DMS53 (cell line): Measurements from ENCODE around the gene GNA15.
A peak's percentile ranks its signal among the peaks of the same experiment; 100 is the strongest.

Source experiments
- DNase-seq: peaks from one replicate; lab custom pipeline; 2025; lab: John Stamatoyannopoulos, UW

Gene GNA15

GRCh38 chr19:3121396-3121795 lies 14.4 kb upstream of the GNA15 start:
- DNase-seq: no peak

- DNase-seq: no peak
Observed at GRCh38 chr19:3121821-3122511, 13.9 kb upstream of the GNA15 start.

GRCh38 chr19:3122512-3122870 lies 13.3 kb upstream of the GNA15 start:
- DNase-seq: no peak

GRCh38 chr19:3123088-3123721 lies 12.6 kb upstream of the GNA15 start:
- DNase-seq: no peak

- no peak for DNase-seq
Observed at GRCh38 chr19:3123956-3124355, 11.9 kb upstream of the GNA15 start.

GRCh38 chr19:3124630-3125029 lies 11.2 kb upstream of the GNA15 start:
- no peak for DNase-seq

GRCh38 chr19:3125900-3126524 lies 9.8 kb upstream of the GNA15 start:
- peak; percentile 81 for DNase-seq

- DNase-seq: peak; percentile 61
Observed at GRCh38 chr19:3129112-3129511, 6.7 kb upstream of the GNA15 start.

GRCh38 chr19:3131168-3131567 lies 4.7 kb upstream of the GNA15 start:
- DNase-seq: peak; percentile 19

GRCh38 chr19:3132971-3133792 lies 2.7 kb upstream of the GNA15 start:
- peak; percentile 42 for DNase-seq

GRCh38 chr19:3133793-3134116 lies 2.1 kb upstream of the GNA15 start:
- DNase-seq: no peak

GRCh38 chr19:3136684-3137055 lies 837 bp downstream of the GNA15 start:
- DNase-seq: no peak

GRCh38 chr19:3137119-3137518 lies 1.3 kb downstream of the GNA15 start:
- no peak for DNase-seq

- no peak for DNase-seq
Observed at GRCh38 chr19:3138268-3138667, 2.4 kb downstream of the GNA15 start.

- DNase-seq: no peak
Observed at GRCh38 chr19:3140667-3141038, 4.8 kb downstream of the GNA15 start.

GRCh38 chr19:3142292-3142670 lies 6.4 kb downstream of the GNA15 start:
- DNase-seq: no peak

- no peak for DNase-seq
Observed at GRCh38 chr19:3142781-3143337, 7.0 kb downstream of the GNA15 start.

- no peak for DNase-seq
Observed at GRCh38 chr19:3145909-3146676, 10.3 kb downstream of the GNA15 start.

- DNase-seq: no peak
Observed at GRCh38 chr19:3146677-3147100, 10.9 kb downstream of the GNA15 start.

- no peak for DNase-seq
Observed at GRCh38 chr19:3148503-3148902, 12.7 kb downstream of the GNA15 start.

GRCh38 chr19:3149089-3149488 lies 13.3 kb downstream of the GNA15 start:
- DNase-seq: no peak
